Lung (tissue), 12 donors: ENCODE measurements around the gene SIRT6. TPM values are rescaled to one million over a fixed set of nuclear protein-coding genes. Genes with fewer than 3 reads are reported as not detected.

Experiments used
- ATAC-seq: fragments of 200-7000 bp; cut with Tn5 transposase; one replicate; pipeline ENCODE4 v1.9.1; 2020; ENCODE audit warnings: moderate number of reproducible peaks; ENCODE audit not compliant: insufficient read depth, low FRiP score
- DNase-seq, 3 donors: peaks; one replicate each; pipeline ENCODE4 v3.0.0-alpha.2; 2013 to 2017
- H3K27ac ChIP-seq, 2 donors: one replicate each; pipeline ENCODE4 v1.5.1; 2013; ENCODE audit warnings: mild to moderate bottlenecking in 2 of 2, moderate library complexity in 2 of 2, control low read depth in 1 of 2, inconsistent platforms in 1 of 2, low read depth in 1 of 2, low read length in 1 of 2
- H3K27me3 ChIP-seq, 3 donors: one replicate each; pipeline ENCODE4 v1.5.1; 2013; ENCODE audit warnings: low read length in 2 of 3; ENCODE audit not compliant: control insufficient read depth in 3 of 3, insufficient read depth in 3 of 3
- H3K36me3 ChIP-seq, 4 donors: one replicate each; pipeline ENCODE4 v1.5.1; 2013; ENCODE audit warnings: low read length in 4 of 4, mild to moderate bottlenecking in 1 of 4, moderate library complexity in 1 of 4; ENCODE audit not compliant: control insufficient read depth in 4 of 4, insufficient read depth in 4 of 4
- H3K4me1 ChIP-seq, 5 donors: one replicate each; pipeline ENCODE4 v1.5.1; 2013; ENCODE audit warnings: low read length in 5 of 5, mild to moderate bottlenecking in 2 of 5, moderate library complexity in 1 of 5; ENCODE audit not compliant: control insufficient read depth in 5 of 5, insufficient read depth in 5 of 5
- H3K4me3 ChIP-seq: one replicate; pipeline ENCODE4 v1.5.1; 2013; ENCODE audit warnings: mild to moderate bottlenecking, control low read depth, moderate library complexity
- H3K9ac ChIP-seq, 2 donors: one replicate each; pipeline ENCODE4 v1.5.1; 2013; ENCODE audit warnings: low read length in 2 of 2, control low read depth in 1 of 2; ENCODE audit not compliant: insufficient read depth in 1 of 2
- H3K9me3 ChIP-seq, 4 donors: one replicate each; pipeline ENCODE4 v1.5.1; 2013; ENCODE audit warnings: low read length in 3 of 4, mild to moderate bottlenecking in 1 of 4, moderate library complexity in 1 of 4; ENCODE audit not compliant: control insufficient read depth in 4 of 4, insufficient read depth in 3 of 4
- CTCF ChIP-seq: IDR thresholded peaks from 2 replicates; pipeline ENCODE4 v1.5.1; 2012; ENCODE audit warnings: mild to moderate bottlenecking; ENCODE audit errors: control extremely low read depth, extremely low read depth
- WGBS, 2 donors: extraction: QIAGEN DNeasy Blood & Tissue Kit; methylation state at CpG; one replicate each; pipeline ENCODE4 v1.1.7; 2013; 5-methylcytosine and 5-hydroxymethylcytosine counted together
- polyA plus RNA-seq, 2 donors: library from polyadenylated mRNA; stranded (reverse); fragments of 200-250 nt; gene quantifications; one replicate each; pipeline ENCODE4 v1.2.1, GENCODE V29; 2013
- total RNA-seq, 2 donors: library from RNA; depleted of rRNA in 1 of 2; stranded (reverse); fragments of >200 nt in 1 of 2; gene quantifications; one replicate each; pipeline ENCODE4 v1.2.1, GENCODE V29; 2014 to 2021
- donor health status: control.
- donor health status: control.
- donor health status: Bipolar disorder and iron deficiency.
- donor health status: healthy.
- donor health status: DM: yes; HTN: yes; CAD: no.

Gene SIRT6
- total and polyA plus RNA-seq, 4 donors, result 10.2 to 36.5 (median 29.2) TPM

GRCh38 chr19:4199699-4200293 lies 17.4 kb upstream of the SIRT6 start:
- no peak for DNase-seq
- peaks cover 0 to 2% (median 0%) of the 10 kb centered on the region in 4 donors for H3K9me3 ChIP-seq
- no peak overlapping the region for H3K9ac ChIP-seq
- no peak for TF ChIP-seq CTCF
- H3K27me3 ChIP-seq, result peaks cover 14 to 21% (median 16%) of the 10 kb centered on the region in 3 donors
- ATAC-seq, result no peak
- peaks cover 0 to 2% (median 0%) of the 10 kb centered on the region in 5 donors for H3K4me1 ChIP-seq
- no peak overlapping the region for H3K4me3 ChIP-seq
- 75 to 76% methylated on average over 30 to 33 of the region's 33 CpGs for WGBS, 2 donors
- H3K36me3 ChIP-seq, result no peaks in the 10 kb centered on the region
- no peak overlapping the region for H3K27ac ChIP-seq

GRCh38 chr19:4198467-4199126 lies 16.2 kb upstream of the SIRT6 start:
- Histone ChIP-seq H3K36me3 (no peaks in the 10 kb centered on the region), H3K27me3 (peaks cover 14 to 29% (median 16%) of the 10 kb centered on the region in 3 donors), H3K4me1 (peaks cover 0 to 2% (median 0%) of the 10 kb centered on the region in 5 donors), H3K4me3 (no peak overlapping the region), H3K9ac (no peak overlapping the region), H3K9me3 (peaks cover 0 to 2% (median 0%) of the 10 kb centered on the region in 4 donors), H3K27ac (no peak overlapping the region)
- DNase-seq, result no peak
- no peak for ATAC-seq
- 7 to 13% methylated on average over 15 to 28 of the region's 28 CpGs for WGBS, 2 donors
- TF ChIP-seq CTCF, result no peak

- DNase-seq, result peak in 2 of 3 donors; percentile 11 to 33
- peaks cover 14 to 29% (median 16%) of the 10 kb centered on the region in 3 donors for H3K27me3 ChIP-seq
Observed at GRCh38 chr19:4197625-4198466, 15.5 kb upstream of the SIRT6 start.

More at GRCh38 chr19:4197625-4198466, 15.5 kb upstream of the SIRT6 start:
- Histone ChIP-seq H3K27ac (no peak overlapping the region), H3K4me3 (no peak overlapping the region), H3K36me3 (no peaks in the 10 kb centered on the region), H3K4me1 (peaks cover 0 to 2% (median 0%) of the 10 kb centered on the region in 5 donors), H3K9ac (no peak overlapping the region), H3K9me3 (peaks cover 0 to 2% (median 0%) of the 10 kb centered on the region in 4 donors)
- 17 to 26% methylated on average over 36 to 66 of the region's 70 CpGs for WGBS, 2 donors
- no peak for TF ChIP-seq CTCF
- ATAC-seq, result no peak
